H9 (cell line): Measurements from ENCODE around the gene PRTG. TPM values are rescaled to one million over a fixed set of nuclear protein-coding genes. Genes with fewer than 3 reads are reported as not detected.

Experiments
- DNase-seq: peaks from one replicate; pipeline ENCODE4 v3.0.0-alpha.2; 2017
- H2AFZ ChIP-seq: one replicate; pipeline ENCODE4 v1.6.1; 2013; ENCODE audit warnings: mild to moderate bottlenecking, low read length, control low read depth, moderate library complexity
- H2AK5ac ChIP-seq: 2 replicates; pipeline ENCODE4 v1.6.1; 2013; ENCODE audit warnings: low read length, control low read depth, mixed read lengths; ENCODE audit not compliant: insufficient read length
- H2BK120ac ChIP-seq: one replicate; pipeline ENCODE4 v1.6.1; 2013; ENCODE audit warnings: low read depth, mild to moderate bottlenecking, low read length, control low read depth, inconsistent platforms; ENCODE audit not compliant: poor library complexity, severe bottlenecking
- H2BK12ac ChIP-seq: 2 replicates; pipeline ENCODE4 v1.6.1; 2013; ENCODE audit warnings: low read length, control low read depth, mixed read lengths, low read depth; ENCODE audit not compliant: insufficient read length
- H2BK15ac ChIP-seq: 2 replicates; pipeline ENCODE4 v1.6.1; 2013; ENCODE audit warnings: low read depth, low read length, control low read depth
- H2BK20ac ChIP-seq: one replicate; pipeline ENCODE4 v1.6.1; 2013; ENCODE audit warnings: low read depth, mild to moderate bottlenecking, low read length, control low read depth, inconsistent platforms; ENCODE audit not compliant: poor library complexity, severe bottlenecking
- H2BK5ac ChIP-seq: 2 replicates; pipeline ENCODE4 v1.6.1; 2013; ENCODE audit warnings: low read length, control low read depth, mixed read lengths; ENCODE audit not compliant: insufficient read length
- H3K14ac ChIP-seq: 2 replicates; pipeline ENCODE4 v1.6.1; 2013; ENCODE audit warnings: low read length, control low read depth; ENCODE audit not compliant: insufficient read depth
- H3K18ac ChIP-seq: 2 replicates; pipeline ENCODE4 v1.6.1; 2013; ENCODE audit warnings: low read depth, mild to moderate bottlenecking, mixed read lengths, low read length, control low read depth; ENCODE audit not compliant: insufficient read length
- H3K23ac ChIP-seq: 2 replicates; pipeline ENCODE4 v1.6.1; 2013; ENCODE audit warnings: low read length, control low read depth, mixed read lengths, low read depth; ENCODE audit not compliant: insufficient read length
- H3K23me2 ChIP-seq: 2 replicates; pipeline ENCODE4 v1.6.1; 2013; ENCODE audit warnings: low read depth, mild to moderate bottlenecking, mixed read lengths, low read length, control low read depth; ENCODE audit not compliant: insufficient read length, poor library complexity, severe bottlenecking
- H3K27ac ChIP-seq: 2 replicates; pipeline ENCODE4 v1.5.1; 2013; ENCODE audit warnings: low read length, control low read depth, mixed read lengths, low read depth; ENCODE audit not compliant: insufficient read length
- H3K27me3 ChIP-seq: 2 replicates; pipeline ENCODE4 v1.6.1; 2013; ENCODE audit warnings: low read length, control low read depth, inconsistent platforms; ENCODE audit not compliant: insufficient read depth
- H3K4ac ChIP-seq: 2 replicates; pipeline ENCODE4 v1.6.1; 2013; ENCODE audit warnings: low read depth, mild to moderate bottlenecking, control low read depth, inconsistent platforms, low read length, moderate library complexity
- H3K4me1 ChIP-seq: 2 replicates; pipeline ENCODE4 v1.6.1; 2013; ENCODE audit warnings: low read length, control low read depth, inconsistent platforms; ENCODE audit not compliant: insufficient read depth
- H3K4me2 ChIP-seq: 2 replicates; pipeline ENCODE4 v1.6.1; 2013; ENCODE audit warnings: low read length, control low read depth, mixed read lengths; ENCODE audit not compliant: insufficient read length, insufficient read depth
- H3K56ac ChIP-seq: 2 replicates; pipeline ENCODE4 v1.6.1; 2013; ENCODE audit warnings: low read depth, mild to moderate bottlenecking, mixed read lengths, low read length, control low read depth; ENCODE audit not compliant: insufficient read length
- H3K79me1 ChIP-seq: 2 replicates; pipeline ENCODE4 v1.6.1; 2013; ENCODE audit warnings: low read depth, mild to moderate bottlenecking, moderate library complexity, low read length, control low read depth, inconsistent platforms; ENCODE audit not compliant: insufficient read depth, poor library complexity, severe bottlenecking
- H3K79me2 ChIP-seq: 2 replicates; pipeline ENCODE4 v1.6.1; 2013; ENCODE audit warnings: low read length, control low read depth, inconsistent platforms; ENCODE audit not compliant: insufficient read depth
- H3K9ac ChIP-seq: 2 replicates; pipeline ENCODE4 v1.6.1; 2013; ENCODE audit warnings: low read length, control low read depth, mixed read lengths; ENCODE audit not compliant: insufficient read length; ENCODE audit errors: extremely low read depth
- H3K9me3 ChIP-seq: one replicate; pipeline ENCODE4 v1.6.1; 2013; ENCODE audit warnings: low read depth, low read length, inconsistent platforms; ENCODE audit not compliant: control insufficient read depth
- H3T11ph ChIP-seq: one replicate; pipeline ENCODE4 v1.6.1; 2013; ENCODE audit warnings: mild to moderate bottlenecking, low read length, control low read depth, inconsistent platforms
- H4K20me1 ChIP-seq: one replicate; pipeline ENCODE4 v1.6.1; 2013; ENCODE audit not compliant: control insufficient read depth, insufficient read length, insufficient read depth
- H4K5ac ChIP-seq: 2 replicates; pipeline ENCODE4 v1.6.1; 2013; ENCODE audit warnings: low read depth, mild to moderate bottlenecking, mixed read lengths, low read length, control low read depth; ENCODE audit not compliant: insufficient read length
- H4K8ac ChIP-seq: replicated peaks from 2 replicates; pipeline ENCODE4 v1.6.1; 2013; ENCODE audit warnings: low read length, control low read depth, mixed read lengths, low read depth; ENCODE audit not compliant: insufficient read length
- H4K91ac ChIP-seq: 2 replicates; pipeline ENCODE4 v1.6.1; 2013; ENCODE audit warnings: low read depth, mild to moderate bottlenecking, moderate library complexity, mixed read lengths, low read length, control low read depth; ENCODE audit not compliant: insufficient read length
- H3K27ac Mint-ChIP-seq, 3 experiments: 2 replicates in 2 of 3; 3 replicates in 1 of 3; pipeline ENCODE4 v1.8.0; 2020 to 2021; ENCODE audit warnings: mixed read lengths in 3 of 3, mild to moderate bottlenecking in 1 of 3, moderate library complexity in 1 of 3
- H3K27me3 Mint-ChIP-seq: 2 replicates; pipeline ENCODE4 v1.8.0; 2021; ENCODE audit warnings: low read depth, mild to moderate bottlenecking, moderate library complexity, mixed read lengths
- H3K36me3 Mint-ChIP-seq, 3 experiments: 2 replicates in 2 of 3; 3 replicates in 1 of 3; pipeline ENCODE4 v1.8.0; 2020 to 2021; ENCODE audit warnings: low read depth in 3 of 3, mixed read lengths in 3 of 3; ENCODE audit not compliant: insufficient read depth in 1 of 3
- H3K4me1 Mint-ChIP-seq, 2 experiments: 2 replicates each; pipeline ENCODE4 v1.8.0; 2020; ENCODE audit warnings: mixed read lengths in 2 of 2
- H3K4me3 Mint-ChIP-seq, 2 experiments: 2 replicates in 1 of 2; 3 replicates in 1 of 2; pipeline ENCODE4 v1.8.0; 2020 to 2021; ENCODE audit warnings: mild to moderate bottlenecking in 2 of 2, mixed read lengths in 2 of 2, moderate library complexity in 1 of 2
- H3K9me3 Mint-ChIP-seq, 2 experiments: 2 replicates in 1 of 2; 3 replicates in 1 of 2; pipeline ENCODE4 v1.8.0; 2020; ENCODE audit warnings: mild to moderate bottlenecking in 2 of 2, mixed read lengths in 2 of 2, moderate library complexity in 1 of 2
- CTCF ChIP-seq: fragments of 200-600 bp; sonication (generic); conservative IDR thresholded peaks from 3 replicates; pipeline ENCODE4 v1.8.0; 2021; ENCODE audit warnings: antibody characterized with exemption, mild to moderate bottlenecking
- WGBS: extraction: QIAGEN DNeasy Blood & Tissue Kit; methylation state at CpG from one replicate; pipeline ENCODE4 v1.1.7; 2013; ENCODE audit warnings: missing lambda C conversion rate, low lambda C conversion rate, mixed read lengths; ENCODE audit not compliant: insufficient read length; ENCODE audit errors: extremely low coverage; 5-methylcytosine and 5-hydroxymethylcytosine counted together
- total RNA-seq: library from RNA; stranded (reverse); gene quantifications from 2 replicates; pipeline ENCODE4 v1.2.1, GENCODE V29; 2021

The PRTG gene
- total RNA-seq, 1 experiment from 2014 or later: 5.7 TPM

- Histone ChIP-seq H4K8ac (no peak overlapping the region), H3K23ac (no peak overlapping the region), H2AK5ac (no peak overlapping the region), H3K4me1 (peaks cover 3% of the 10 kb centered on the region; the same call in 1 of the 2 replicates), H3K27me3 (no peaks in the 10 kb centered on the region), H3K18ac (no peak overlapping the region), H3K79me1 (no peaks in the 10 kb centered on the region), H2BK15ac (no peak overlapping the region), H3K9ac (no peak overlapping the region), H3T11ph (no peak overlapping the region), H2AFZ (no peak overlapping the region), H3K79me2 (no peaks in the 10 kb centered on the region), H3K14ac (no peak overlapping the region), H3K4me2 (no peak overlapping the region), H3K9me3 (no peaks in the 10 kb centered on the region), H2BK120ac (no peak overlapping the region), H2BK12ac (no peak overlapping the region), H3K23me2 (no peaks in the 10 kb centered on the region), H2BK5ac (no peak overlapping the region), H2BK20ac (no peak overlapping the region), H3K27ac (no peak overlapping the region), H4K91ac (no peak overlapping the region), H3K4ac (no peak overlapping the region), H4K20me1 (no peaks in the 10 kb centered on the region), H4K5ac (no peak overlapping the region), H3K56ac (no peak overlapping the region)
- no peak for TF ChIP-seq CTCF
- peaks cover 0 to 2% of the 10 kb centered on the region in 2 experiments; a peak in 1 of 5 replicates for H3K9me3 Mint-ChIP-seq
- no peak overlapping the region for H3K27ac Mint-ChIP-seq
- no peak for DNase-seq
- H3K27me3 Mint-ChIP-seq: peaks cover 8% of the 10 kb centered on the region
- peaks cover 13 to 24% of the 10 kb centered on the region in 2 experiments for H3K4me1 Mint-ChIP-seq
- no peak overlapping the region for H3K4me3 Mint-ChIP-seq
- no CpG with 5 or more reads among the region's 8 CpGs for WGBS
- H3K36me3 Mint-ChIP-seq: no peaks in the 10 kb centered on the region
Observed at GRCh38 chr15:55695432-55695831, 47.5 kb downstream of the PRTG start.
